GM23338 (cell line): ENCODE results near the gene ADGRB2.

Experiments
- CTCF ChIP-seq, 2 experiments: fragments of 200-600 bp in 1 of 2; sonication (generic) in 1 of 2; conservative IDR thresholded peaks; 2 replicates each; pipeline versions ENCODE4 v1.5.1 to v1.6.1; 2016 to 2017; ENCODE audit warnings: antibody characterized with exemption in 2 of 2, low read depth in 2 of 2, mild to moderate bottlenecking in 2 of 2, moderate library complexity in 1 of 2
- EZH2 ChIP-seq: fragments of 200-600 bp; sonication (generic); IDR thresholded peaks from one replicate; pipeline ENCODE4 v1.8.0; 2017; ENCODE audit warnings: antibody characterized with exemption, mild to moderate bottlenecking, low read depth; ENCODE audit not compliant: unreplicated experiment
- EZH2phosphoT487 ChIP-seq: fragments of 200-600 bp; sonication (generic); IDR thresholded peaks from one replicate; pipeline ENCODE4 v1.8.1; 2018; ENCODE audit warnings: antibody characterized with exemption; ENCODE audit not compliant: unreplicated experiment
- POLR2AphosphoS5 ChIP-seq: IDR thresholded peaks from 2 replicates; pipeline ENCODE4 v1.6.1; 2016; ENCODE audit warnings: antibody characterized with exemption, low read depth
- REST ChIP-seq: IDR thresholded peaks from one replicate; pipeline ENCODE4 v1.6.1; 2018; ENCODE audit warnings: antibody characterized with exemption; ENCODE audit not compliant: unreplicated experiment

- TF ChIP-seq CTCF (conservative IDR thresholded peaks at IDR 0.05; ENCODE audit: low read depth in 2 of 2) (no peak), POLR2AphosphoS5 (no peak), EZH2phosphoT487 (no peak), EZH2 (no peak), REST (no peak)
These were observed 28.6 kb downstream of the ADGRB2 start for GRCh38 chr1:31735571-31735970.
